K562 (cell line): ENCODE measurements around the gene USP48. TPM values are rescaled to one million over a fixed set of nuclear protein-coding genes. Genes with fewer than 3 reads are reported as not detected.
A peak's percentile ranks its signal among the peaks of the same experiment; 100 is the strongest.

Experiments
- ATAC-seq: fragments of 200-7000 bp; cut with Tn5 transposase; 3 replicates; pipeline ENCODE4 v1.9.1; 2020; ENCODE audit warnings: moderate library complexity
- BruUV-seq: library from RNA; stranded (reverse); fragments of 400-500 nt; replicated peaks from 2 replicates; lab custom pipeline; 2021; lab: Mats Ljungman, UMichigan
- CTCF ChIA-PET: fragments of 300-600 bp; formaldehyde crosslinking; extraction: SDS; loops from one replicate; lab custom pipeline; 2021; ENCODE audit warnings: low intra/inter-chr PET ratio; lab: Yijun Ruan, JAX
- POLR2A ChIA-PET: fragments of 300-600, 350-650 bp; sonication (Branson Sonifier 250); formaldehyde crosslinking; extraction: SDS; loops from one replicate; lab custom pipeline; 2021; ENCODE audit warnings: antibody characterized with exemption, inconsistent platforms; lab: Yijun Ruan, JAX
- DNase-seq, 4 experiments: peaks; one replicate each; pipeline versions ENCODE4 v3.0.0 to v3.0.0-alpha.2; 2011 to 2018; ENCODE audit warnings: low spot score in 3 of 4, mixed read lengths in 3 of 4; ENCODE audit errors: extremely low read depth in 1 of 4
- FAIRE-seq: peaks from 2 replicates; lab custom pipeline; 2011; peaks lifted over from hg19 to GRCh38; lab: Jason Lieb, UNC
- H2AFZ ChIP-seq: 2 replicates; pipeline ENCODE4 v1.6.0; 2011; ENCODE audit warnings: low read depth, low read length, control low read depth, inconsistent platforms
- H3K27ac ChIP-seq: fragments of 200-600 bp; 3 replicates; pipeline ENCODE4 v1.8.0; 2011; ENCODE audit warnings: low read depth, mild to moderate bottlenecking, control low read depth, inconsistent platforms, low read length, moderate library complexity, mixed read lengths; ENCODE audit errors: extremely low read depth
- H3K27me3 ChIP-seq, 2 experiments: fragments of 300-600 bp in 1 of 2; 2 replicates in 1 of 2; 3 replicates in 1 of 2; pipeline versions ENCODE4 v1.6.0 to v1.8.0; 2011; ENCODE audit warnings: inconsistent platforms in 2 of 2, low read length in 2 of 2, mild to moderate bottlenecking in 1 of 2, mixed read lengths in 1 of 2, moderate library complexity in 1 of 2; ENCODE audit not compliant: control insufficient read depth in 2 of 2, insufficient read depth in 2 of 2
- H3K36me3 ChIP-seq: fragments of 300-600 bp; 3 replicates; pipeline ENCODE4 v1.8.0; 2011; ENCODE audit warnings: mild to moderate bottlenecking, low read length, inconsistent platforms; ENCODE audit not compliant: control insufficient read depth, insufficient read depth
- H3K4me1 ChIP-seq, 2 experiments: fragments of 200-600 bp in 1 of 2; replicated peaks in 1 of 2; 2 replicates in 1 of 2; 3 replicates in 1 of 2; pipeline versions ENCODE4 v1.5.1 to v1.8.0; 2011; ENCODE audit warnings: inconsistent platforms in 2 of 2, low read length in 2 of 2, mild to moderate bottlenecking in 1 of 2, mixed read lengths in 1 of 2, moderate library complexity in 1 of 2; ENCODE audit not compliant: control insufficient read depth in 2 of 2, insufficient read depth in 2 of 2
- H3K4me2 ChIP-seq: 2 replicates; pipeline ENCODE4 v1.6.1; 2011; ENCODE audit warnings: low read length, control low read depth, inconsistent platforms, mixed read lengths; ENCODE audit not compliant: insufficient read depth
- H3K4me3 ChIP-seq: fragments of 200-600 bp; sonication (generic), shearing (Covaris generic); 2 replicates; pipeline ENCODE4 v1.5.1; 2016; ENCODE audit warnings: control low read depth, inconsistent platforms
- H3K79me2 ChIP-seq: fragments of 200-600 bp; 3 replicates; pipeline ENCODE4 v1.8.0; 2011; ENCODE audit warnings: low read length, inconsistent platforms; ENCODE audit not compliant: control insufficient read depth, insufficient read depth
- H3K9ac ChIP-seq, 2 experiments: 2 replicates each; pipeline versions ENCODE4 v1.6.0 to v1.6.1; 2011; ENCODE audit warnings: low read depth in 2 of 2, low read length in 2 of 2, control low read depth in 1 of 2, inconsistent platforms in 1 of 2, mild to moderate bottlenecking in 1 of 2, mixed read lengths in 1 of 2; ENCODE audit not compliant: insufficient read depth in 1 of 2
- H3K9me1 ChIP-seq: one replicate; pipeline ENCODE4 v1.6.0; 2011; ENCODE audit warnings: inconsistent platforms, mild to moderate bottlenecking, low read length, moderate library complexity; ENCODE audit not compliant: control insufficient read depth, insufficient read depth
- H3K9me3 ChIP-seq: replicated peaks from 2 replicates; pipeline ENCODE4 v1.5.1; 2011; ENCODE audit warnings: low read depth, low read length, inconsistent platforms; ENCODE audit not compliant: control insufficient read depth, insufficient read depth
- H4K20me1 ChIP-seq: replicated peaks from 2 replicates; pipeline ENCODE4 v1.6.1; 2011; ENCODE audit warnings: low read length, inconsistent platforms, mixed read lengths; ENCODE audit not compliant: control insufficient read depth, insufficient read depth
- CREB3L1 ChIP-seq: fragments of 450-650 bp; IDR thresholded peaks from 2 replicates; pipeline ENCODE4 v1.6.1; 2014; ENCODE audit warnings: low read depth, mild to moderate bottlenecking, moderate library complexity, borderline replicate concordance
- ESRRA ChIP-seq: fragments of 450-650 bp; IDR thresholded peaks from 2 replicates; pipeline ENCODE4 v1.6.1; 2014; ENCODE audit warnings: low read depth, mild to moderate bottlenecking, moderate library complexity, borderline replicate concordance
- ETV1 ChIP-seq: fragments of 450-650 bp; conservative IDR thresholded peaks from 2 replicates; pipeline ENCODE4 v1.6.1; 2016; ENCODE audit warnings: missing genetic modification characterization, control low read depth, low read depth, missing compliant biosample characterization
- GMEB1 ChIP-seq: fragments of 250-450 bp; sonication (Bioruptor Pico); IDR thresholded peaks from 2 replicates; pipeline ENCODE4 v1.4.0; 2020; ENCODE audit warnings: mild to moderate bottlenecking
- HEY1 ChIP-seq: fragments of 250-450 bp; sonication (Bioruptor Pico); IDR thresholded peaks from 2 replicates; pipeline ENCODE4 v1.5.0; 2020; ENCODE audit warnings: mild to moderate bottlenecking, moderate library complexity, borderline replicate concordance
- HNRNPL ChIP-seq: fragments of 200-400 bp; formaldehyde crosslinking; IDR thresholded peaks from 2 replicates; pipeline ENCODE4 v1.6.1; 2017; ENCODE audit warnings: low read depth, mild to moderate bottlenecking, low read length
- MAFG ChIP-seq: fragments of 450-650 bp; conservative IDR thresholded peaks from 2 replicates; pipeline ENCODE4 v1.6.1; 2016; ENCODE audit warnings: missing genetic modification characterization, missing compliant biosample characterization
- RBBP5 ChIP-seq: fragments of 200-600 bp; sonication (generic); IDR thresholded peaks from 2 replicates; pipeline ENCODE4 v1.6.1; 2012; ENCODE audit warnings: borderline replicate concordance, mild to moderate bottlenecking, low read length, control low read depth, inconsistent platforms; ENCODE audit not compliant: insufficient read depth, poor library complexity, severe bottlenecking
- SMARCB1 ChIP-seq: IDR thresholded peaks from 2 replicates; pipeline ENCODE4 v1.6.1; 2011; ENCODE audit warnings: improper control_type of control experiment, low read depth; ENCODE audit not compliant: insufficient read length
- ZSCAN29 ChIP-seq: fragments of 450-650 bp; IDR thresholded peaks from 2 replicates; pipeline ENCODE4 v1.6.1; 2017
- WGBS: fragments of 100-300 bp; shearing (Covaris generic); methylation state at CpG from one replicate; pipeline ENCODE4 v1.1.6; 2016; ENCODE audit warnings: low coverage, mixed read lengths; ENCODE audit not compliant: insufficient coverage; ENCODE audit errors: missing lambda C conversion rate; 5-methylcytosine and 5-hydroxymethylcytosine counted together
- in situ Hi-C: fragments of 300-500 bp; cut with MboI; formaldehyde crosslinking; loops from 4 replicates; pipeline ENCODE4 v1.15.0; 2018; ENCODE audit warnings: inconsistent platforms, mixed read lengths
- intact Hi-C: fragments of 100-400 bp; cut with micrococcal nuclease; formaldehyde crosslinking; loops from 2 replicates; pipeline ENCODE4 v1.14.2; 2022
- polyA plus RNA-seq, 8 experiments: library from polyadenylated mRNA; depleted of rRNA in 4 of 8; stranded (reverse) in 5 of 8; unstranded in 3 of 8; fragments of >200 nt; fragmentation: Nextera tagmentation in 2 of 8; fragmentation: Illumina TruSeq in 1 of 8; extraction: Ambion mirVana in 2 of 8; extraction: Trizol in 1 of 8; gene quantifications; 2 replicates each; pipeline versions ENCODE4 v1.2.1 to v1.2.3, GENCODE V29; 2011 to 2014; ENCODE audit warnings: inconsistent platforms in 1 of 8, missing spikeins in 1 of 8
- total RNA-seq, 7 experiments: library from RNA; depleted of rRNA in 6 of 7; stranded (reverse); fragments of >200 nt in 6 of 7; fragmentation: Illumina TruSeq in 2 of 7; extraction: Trizol in 2 of 7; gene quantifications; 2 replicates each; pipeline versions ENCODE4 v1.2.1 to v1.2.3, GENCODE V29; 2011 to 2021; ENCODE audit warnings: low replicate concordance in 1 of 7
- TF ChIP-seq, protein P1 (sequence below), 2 experiments: fragments of 450-650 bp; conservative IDR thresholded peaks; 2 replicates each; pipeline ENCODE4 v1.6.1; 2017; ENCODE audit warnings: mild to moderate bottlenecking in 2 of 2, moderate library complexity in 2 of 2

The USP48 gene
- total and polyA plus RNA-seq, 9 of the 15 experiments (the other 6 are each of a cell fraction or from before 2014, with no cell fraction given), result 23.3 to 123 (median 106) TPM

GRCh38 chr1:21648352-21648730, 134.6 kb downstream of the USP48 start:
- intact Hi-C loops, result no loop called here
- Histone ChIP-seq H3K9me1 (peaks cover 7% of the 10 kb centered on the region), H3K27ac (no peak overlapping the region), H3K27me3 (no peaks in the 10 kb centered on the region; a peak in 1 of 5 replicates), H3K9me3 (no peaks in the 10 kb centered on the region), H3K4me1 (peaks cover 26 to 49% of the 10 kb centered on the region in 2 experiments; a peak in 4 of 5 replicates), H2AFZ (no peak overlapping the region), H3K4me2 (peak overlapping the region; percentile 11; the same call in 1 of the 2 replicates), H3K9ac (no peak overlapping the region), H3K4me3 (no peak overlapping the region), H3K79me2 (peaks cover 14% of the 10 kb centered on the region), H4K20me1 (peaks cover 44% of the 10 kb centered on the region), H3K36me3 (peaks cover 16% of the 10 kb centered on the region; the same call in 2 of the 3 replicates)
- FAIRE-seq (no peak), ATAC-seq (no peak), DNase-seq (no peak)
- WGBS, result 33% methylated on average over 4 of the region's 4 CpGs
- in situ Hi-C loops, result no loop called here
- no TSS peak for BruUV-seq
- CTCF ChIA-PET, result no interaction called here
- POLR2A ChIA-PET, result interaction anchor here (0.6 to 1.0 kb wide), 4 partner anchors 17 to 125 kb away, joined by 3 to 11 read pairs (median 4); no protein-coding TSS in a partner anchor
- TF ChIP-seq ETV1 (tag) (0 out of 2 replicates have a peak, but pooled peaks have one; percentile 20), SMARCB1 (peak; percentile 42), HNRNPL (no peak), HEY1 (CRISPR knock-in tag) (no peak), CREB3L1 (0 out of 2 replicates have a peak, but pooled peaks have one; percentile 1), ZSCAN29 (no peak), ESRRA (peak; percentile 8; the same call in 1 of the 2 replicates), GMEB1 (CRISPR knock-in tag) (no peak), RBBP5 (no peak), MAFG (tag) (no peak)
- TF ChIP-seq, protein P1, sequence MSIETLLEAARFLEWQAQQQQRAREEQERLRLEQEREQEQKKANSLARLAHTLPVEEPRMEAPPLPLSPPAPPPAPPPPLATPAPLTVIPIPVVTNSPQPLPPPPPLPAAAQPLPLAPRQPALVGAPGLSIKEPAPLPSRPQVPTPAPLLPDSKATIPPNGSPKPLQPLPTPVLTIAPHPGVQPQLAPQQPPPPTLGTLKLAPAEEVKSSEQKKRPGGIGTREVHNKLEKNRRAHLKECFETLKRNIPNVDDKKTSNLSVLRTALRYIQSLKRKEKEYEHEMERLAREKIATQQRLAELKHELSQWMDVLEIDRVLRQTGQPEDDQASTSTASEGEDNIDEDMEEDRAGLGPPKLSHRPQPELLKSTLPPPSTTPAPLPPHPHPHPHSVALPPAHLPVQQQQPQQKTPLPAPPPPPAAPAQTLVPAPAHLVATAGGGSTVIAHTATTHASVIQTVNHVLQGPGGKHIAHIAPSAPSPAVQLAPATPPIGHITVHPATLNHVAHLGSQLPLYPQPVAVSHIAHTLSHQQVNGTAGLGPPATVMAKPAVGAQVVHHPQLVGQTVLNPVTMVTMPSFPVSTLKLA (conservative IDR thresholded peaks at IDR 0.05), result no peak
